GM19025 (cell line): ENCODE results near the gene NPHP4.

Experiments used
- ATAC-seq: cut with Tn5 transposase; IDR thresholded peaks from one replicate; pipeline ENCODE4 v1.9.1; 2021; ENCODE audit warnings: mild to moderate bottlenecking, low read depth, moderate library complexity; ENCODE audit not compliant: unreplicated experiment

The NPHP4 gene

DNA sequence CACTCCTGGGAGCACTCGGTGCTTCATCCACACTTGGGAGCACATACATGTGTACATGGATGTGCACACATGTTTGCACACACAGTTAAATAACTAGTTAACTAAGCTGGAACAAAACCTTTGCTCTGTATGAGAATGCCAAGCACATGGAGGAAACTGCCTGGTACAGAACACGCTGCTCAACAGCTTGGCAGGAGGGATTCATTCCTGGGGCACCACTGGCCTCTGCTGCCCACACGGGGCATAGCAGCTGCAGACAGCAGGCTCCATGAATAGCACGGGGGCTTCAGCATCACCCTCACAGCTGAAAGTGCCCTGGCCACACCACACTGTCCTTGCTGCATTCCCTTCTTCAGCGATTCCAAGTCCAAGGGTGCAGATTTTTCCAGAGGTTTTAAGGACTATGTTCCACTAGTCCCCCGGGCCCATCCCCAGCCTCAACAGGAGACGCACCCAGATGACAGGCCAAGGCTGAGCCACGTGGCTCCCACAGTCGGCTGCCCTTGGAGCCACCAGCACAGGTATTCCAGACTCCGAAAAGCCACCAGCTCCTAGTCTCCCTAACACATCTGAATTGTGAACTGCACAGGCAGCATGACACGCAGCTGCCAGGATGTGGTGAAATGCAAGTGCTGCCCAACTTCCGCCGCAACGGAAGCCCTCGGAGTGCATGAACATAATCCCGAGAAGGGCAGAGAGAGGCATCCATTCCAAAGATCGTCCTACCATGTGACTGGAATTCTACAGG is 16.9 kb downstream of the NPHP4 start:
- ATAC-seq: no peak

DNA sequence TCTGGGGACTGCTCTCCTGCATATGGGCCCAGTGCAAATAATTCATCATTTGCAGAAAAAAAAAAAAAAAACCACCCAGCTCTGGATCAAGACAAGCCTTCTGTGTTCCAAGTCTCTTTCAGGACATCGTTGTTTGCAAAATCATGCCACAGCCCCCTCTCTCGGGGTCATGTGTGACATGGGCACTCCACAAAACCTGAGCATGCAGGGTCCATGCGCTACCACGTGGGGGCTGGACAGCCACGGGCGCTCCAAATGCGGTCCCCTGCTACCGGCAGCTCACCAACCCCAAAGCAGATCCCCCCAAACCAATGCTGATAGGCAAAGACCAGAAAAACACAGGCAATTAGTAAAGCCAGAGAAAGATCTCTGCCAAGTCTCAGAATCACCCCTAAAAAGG is 17.6 kb downstream of the NPHP4 start:
- ATAC-seq: no peak

DNA sequence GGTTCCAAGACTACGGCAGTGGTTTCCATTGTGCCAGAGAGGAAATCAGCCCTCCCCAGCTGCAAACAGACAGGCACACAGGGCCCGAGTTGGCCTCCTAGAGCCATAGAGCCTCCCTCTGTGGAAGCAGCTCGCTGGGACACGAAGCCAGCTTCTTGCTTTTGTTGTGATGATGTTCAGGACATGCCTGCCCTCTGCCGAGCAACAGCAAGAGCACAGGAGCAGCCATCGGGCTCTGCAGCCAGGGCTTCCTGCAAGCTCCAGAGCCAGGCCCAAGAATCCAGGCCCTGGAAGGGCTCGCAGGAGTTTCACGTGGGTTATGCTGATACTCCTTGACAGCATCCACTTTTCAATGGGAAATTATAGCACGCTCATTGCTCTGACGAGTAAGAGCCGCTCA is 18.5 kb downstream of the NPHP4 start:
- no peak for ATAC-seq

DNA sequence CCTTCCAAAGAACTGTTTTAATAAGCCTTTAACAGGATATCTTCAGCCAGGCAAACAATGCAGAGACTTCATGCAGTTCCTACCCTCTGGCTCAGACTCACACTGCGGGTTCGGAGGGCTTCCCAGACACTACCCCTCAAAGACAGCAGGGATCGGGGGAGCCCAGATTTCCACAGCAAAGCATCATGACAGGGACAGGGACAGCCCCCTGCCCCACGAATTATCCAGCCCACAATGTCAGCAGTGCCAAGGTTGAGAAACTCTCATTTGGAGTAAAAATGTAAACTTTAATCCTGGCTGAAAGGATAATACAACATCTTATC is 20.1 kb downstream of the NPHP4 start:
- no peak for ATAC-seq

DNA sequence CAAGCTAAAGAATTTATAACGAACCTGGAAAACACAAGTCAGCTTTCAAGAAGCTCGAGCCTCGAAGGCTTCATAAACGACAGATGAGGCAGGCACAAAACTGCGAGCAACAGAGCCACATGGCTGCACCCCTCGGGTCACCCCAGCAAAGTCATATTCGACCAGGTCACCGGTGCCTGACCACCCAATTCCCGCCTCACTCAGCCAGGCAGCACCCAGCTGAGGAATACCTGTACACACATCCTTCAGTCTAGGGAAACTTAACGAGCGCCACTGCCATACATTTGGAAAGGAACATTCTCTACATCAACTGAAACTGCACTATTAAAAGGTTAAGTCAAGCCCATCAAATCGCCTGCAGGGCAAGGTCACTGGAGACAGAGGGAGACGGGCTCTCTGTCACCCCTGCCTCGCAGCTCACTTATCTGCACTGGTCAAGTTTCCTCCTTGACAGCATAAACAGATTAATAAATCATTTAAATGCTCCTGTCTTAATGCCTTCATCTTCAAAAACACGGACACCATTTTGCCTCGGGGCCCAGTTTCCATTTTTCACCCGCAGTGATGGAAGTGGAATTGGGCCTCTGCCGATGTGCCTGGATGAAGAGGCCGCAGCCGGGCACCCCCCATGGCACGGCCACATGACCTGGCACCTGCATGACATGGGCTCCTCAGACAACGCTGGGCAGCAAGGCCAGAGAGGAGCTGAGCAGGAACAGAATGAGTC is 20.6 kb downstream of the NPHP4 start:
- no peak for ATAC-seq

DNA sequence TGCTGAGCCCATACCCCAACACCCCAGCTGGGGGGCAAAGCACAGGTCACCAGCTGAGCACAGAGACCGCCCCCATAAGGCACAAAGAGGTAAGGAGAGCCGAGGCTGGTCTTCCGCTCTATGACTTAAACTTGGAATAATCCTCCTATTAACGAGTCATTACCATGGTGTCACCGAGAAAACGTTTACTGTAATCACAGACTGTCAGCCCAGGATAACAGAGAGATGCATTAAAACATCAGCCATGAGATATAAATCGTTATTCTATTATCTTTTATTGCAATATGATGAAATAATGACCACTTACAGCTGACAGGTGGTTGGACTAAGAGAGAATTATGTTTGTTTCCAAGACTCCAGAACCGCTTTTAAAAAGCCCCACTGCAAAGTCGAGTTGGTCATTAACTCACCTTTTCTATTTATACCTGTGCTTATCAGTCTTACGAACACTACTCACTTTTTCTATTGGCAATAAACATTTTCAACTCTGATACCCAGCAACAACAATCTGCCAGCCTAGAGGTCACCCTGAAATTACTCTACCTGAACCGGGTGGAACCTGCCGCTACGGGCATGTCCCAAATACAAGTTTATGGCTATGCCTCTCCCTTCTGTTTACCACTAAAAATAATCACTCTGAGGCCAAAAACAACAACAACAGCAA is 21.5 kb downstream of the NPHP4 start:
- no peak for ATAC-seq

DNA sequence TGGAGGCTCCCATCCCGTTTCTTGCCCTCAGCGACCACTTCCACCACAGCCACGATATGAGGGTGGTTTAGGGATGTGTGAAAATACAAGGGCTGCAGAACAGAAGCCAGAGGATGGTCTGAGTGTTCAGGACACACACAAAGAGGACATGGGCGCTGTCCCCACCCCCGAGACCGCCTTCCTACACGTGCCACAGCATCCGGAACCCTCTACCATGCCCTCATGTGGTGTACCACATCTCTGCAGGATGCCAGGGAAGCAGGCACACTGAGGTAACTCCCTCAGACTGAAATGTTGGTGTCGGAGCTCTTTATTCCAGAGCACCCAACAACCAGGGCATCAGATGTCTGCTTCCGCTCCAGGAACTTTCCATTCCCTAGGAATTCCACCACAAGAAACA is 23.1 kb downstream of the NPHP4 start:
- no peak for ATAC-seq

DNA sequence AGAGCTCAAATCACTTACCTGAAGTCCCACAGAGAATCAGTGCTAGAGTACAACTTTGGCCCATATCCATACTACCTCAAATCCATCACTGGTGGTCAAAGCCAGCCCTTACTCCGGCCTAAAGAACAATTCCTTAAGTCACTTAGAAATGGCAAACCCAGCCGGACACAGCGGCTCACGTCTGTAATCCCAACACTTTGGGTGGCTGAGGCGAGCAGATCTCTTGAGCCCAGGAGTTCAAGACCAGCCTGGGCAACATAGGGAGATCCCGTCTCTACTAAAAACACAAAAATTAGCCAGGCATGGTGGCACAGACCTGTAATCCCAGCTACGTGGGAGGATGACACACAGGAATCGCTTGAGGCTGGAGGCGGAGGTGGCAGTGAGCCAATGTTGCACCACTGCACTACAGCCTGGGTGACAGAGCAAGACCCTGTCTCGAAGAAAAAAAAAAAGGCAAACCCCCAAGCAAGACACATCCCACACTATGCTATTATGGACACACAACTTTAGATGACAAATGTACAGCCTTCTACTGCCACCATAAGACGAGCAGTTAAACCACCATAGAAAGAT is 24.0 kb downstream of the NPHP4 start:
- ATAC-seq: no peak

DNA sequence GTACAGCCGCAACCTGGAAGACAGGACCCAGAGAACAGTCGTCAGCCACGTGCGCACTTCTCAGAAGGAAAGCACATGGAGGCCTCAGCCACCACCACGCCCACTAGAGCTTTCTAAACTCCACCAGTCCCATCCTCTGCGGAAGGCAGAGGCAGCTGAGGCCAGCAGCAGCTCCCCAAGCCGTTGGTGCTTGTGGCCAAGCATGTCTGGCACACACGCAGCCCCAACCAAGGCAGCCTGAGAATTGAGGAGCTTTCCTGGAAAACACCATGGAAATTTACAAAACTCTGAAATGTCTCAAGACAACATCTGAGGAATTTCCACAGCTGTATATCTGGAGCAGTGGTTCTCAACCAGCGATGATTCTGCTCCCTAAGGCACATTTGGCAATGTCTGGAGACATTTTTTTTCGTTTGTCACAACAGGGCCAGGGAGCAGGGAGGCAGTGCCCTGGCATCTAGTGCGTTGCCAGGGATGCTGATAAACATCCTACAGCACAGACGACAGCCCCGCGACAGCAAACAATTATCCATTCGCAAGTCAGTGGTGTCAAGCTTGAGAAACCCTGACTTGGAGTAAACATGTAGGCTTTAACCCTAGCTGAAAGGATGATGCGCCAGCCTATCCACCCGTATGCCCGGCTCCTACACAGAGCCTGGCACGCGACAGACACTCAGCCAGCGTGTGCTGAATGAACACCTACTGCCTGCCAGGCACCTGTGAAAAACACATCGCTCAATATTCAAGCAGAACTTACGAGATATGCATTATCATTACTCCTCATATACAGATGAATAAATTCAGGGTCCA is 24.7 kb downstream of the NPHP4 start:
- ATAC-seq: no peak

DNA sequence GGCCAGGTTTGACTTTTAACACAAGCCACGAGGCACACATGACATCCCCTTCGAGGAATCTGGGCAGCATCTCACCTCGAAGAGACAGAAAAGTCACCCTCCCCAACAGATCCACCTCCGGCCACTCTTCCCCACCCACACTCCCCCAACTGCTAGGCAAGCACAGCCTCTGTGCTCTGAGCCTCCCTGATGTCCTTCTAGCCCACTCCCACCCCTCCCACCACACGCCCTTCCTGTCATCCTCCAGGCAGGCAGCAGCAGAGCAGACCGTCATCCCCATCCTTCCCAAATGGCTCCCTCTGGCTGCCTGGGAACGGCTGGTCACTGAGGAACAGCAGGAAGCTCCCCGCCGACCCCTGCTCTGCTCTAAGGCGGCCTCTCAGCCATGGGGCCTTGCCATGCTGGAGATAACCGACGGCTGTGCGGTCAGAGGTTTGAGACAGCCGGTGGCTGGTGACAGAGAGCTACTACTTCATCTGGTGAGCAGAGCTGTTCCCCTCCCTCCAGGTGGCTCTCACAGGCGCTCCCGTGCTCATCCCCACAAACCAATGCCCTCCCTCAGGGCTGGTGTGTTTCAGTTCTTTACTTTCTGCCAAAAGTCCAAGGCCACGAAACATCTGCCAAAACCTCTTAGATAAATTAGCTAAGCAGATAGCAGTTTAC is 25.6 kb downstream of the NPHP4 start:
- ATAC-seq: no peak

DNA sequence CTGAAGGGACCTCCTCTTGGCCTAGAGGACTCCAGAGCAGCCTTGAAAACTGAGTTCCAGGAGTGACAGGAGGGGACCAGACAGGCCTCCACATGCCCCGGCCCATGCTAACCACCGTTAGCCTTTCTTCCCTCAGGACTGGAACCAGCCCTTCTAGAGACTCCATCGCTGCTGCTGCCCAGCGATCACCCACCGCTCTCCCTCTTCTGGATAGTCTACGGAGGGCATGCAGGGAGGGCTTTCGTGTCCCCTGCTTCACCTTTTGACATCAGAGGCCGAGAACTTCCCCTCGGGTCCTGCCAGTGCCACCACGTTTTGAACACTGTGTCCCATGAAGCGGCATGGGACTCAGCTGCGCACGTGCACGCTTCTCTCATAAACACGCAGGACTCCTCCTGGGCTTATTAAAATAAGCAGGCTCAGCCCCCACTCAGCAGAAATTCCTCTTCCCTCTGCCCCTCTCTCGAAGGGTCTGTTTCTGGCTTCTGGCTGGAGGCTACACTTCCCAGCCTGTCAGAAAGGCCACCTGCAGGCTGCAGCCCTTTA is 26.6 kb downstream of the NPHP4 start:
- ATAC-seq: no peak

DNA sequence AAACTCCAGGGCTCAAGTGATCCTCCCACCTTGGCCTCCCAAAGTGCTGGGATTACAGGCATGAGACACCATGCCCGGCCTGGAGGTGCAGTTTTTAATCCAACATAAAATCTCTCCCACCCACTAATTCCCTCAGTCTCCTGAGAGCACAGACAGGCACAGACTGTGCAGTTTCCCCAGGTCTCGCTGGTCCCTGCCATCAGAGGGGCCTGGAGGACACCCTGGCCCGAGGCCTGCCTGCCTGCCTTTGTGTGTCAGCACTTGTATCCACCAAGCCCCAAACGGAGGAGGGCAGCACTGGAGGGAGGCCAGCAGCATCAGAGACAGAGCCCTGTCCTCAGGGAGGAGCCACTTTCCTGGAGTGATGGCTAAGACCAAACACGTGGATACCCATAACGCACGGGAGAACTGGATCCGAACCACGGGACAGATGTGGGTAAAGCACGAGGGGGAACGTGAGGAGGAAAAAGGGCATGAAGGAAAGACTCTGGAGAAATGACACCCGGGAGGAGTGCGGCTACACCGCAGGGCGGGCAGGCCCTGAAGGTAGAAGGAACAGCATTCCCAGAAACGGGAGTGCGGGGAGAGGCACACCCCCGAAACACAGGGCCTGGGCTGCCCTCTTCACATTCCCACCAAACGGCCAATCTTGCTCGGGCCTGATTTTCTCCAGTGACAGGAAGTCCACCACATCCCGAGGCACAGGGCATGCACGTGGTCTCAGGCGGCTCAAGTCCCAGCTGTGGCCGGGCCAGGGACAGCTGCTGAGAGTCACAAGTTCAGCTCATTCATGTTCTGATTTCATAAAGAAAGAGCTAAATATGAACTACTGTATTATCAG is 29.7 kb downstream of the NPHP4 start:
- no peak for ATAC-seq

DNA sequence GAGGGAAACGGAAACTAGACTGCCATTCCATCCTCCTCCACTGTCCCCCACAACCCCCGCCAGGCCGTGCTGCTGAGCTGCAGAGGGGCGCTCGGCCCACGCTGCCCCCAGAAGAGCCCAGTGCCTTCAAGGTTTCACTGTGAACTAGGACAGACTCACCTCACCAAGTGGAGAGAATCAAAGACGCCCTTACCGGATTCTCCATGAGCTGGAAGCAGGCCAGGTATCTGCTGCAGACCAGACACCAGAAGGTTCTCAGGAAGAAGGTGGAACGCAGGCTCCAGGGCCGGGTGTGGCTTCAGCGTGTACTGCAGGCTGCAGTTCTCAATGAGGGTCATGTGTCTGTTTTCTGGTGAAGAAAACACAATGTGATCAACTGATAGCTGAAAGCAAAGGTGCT is 30.6 kb downstream of the NPHP4 start:
- no peak for ATAC-seq

DNA sequence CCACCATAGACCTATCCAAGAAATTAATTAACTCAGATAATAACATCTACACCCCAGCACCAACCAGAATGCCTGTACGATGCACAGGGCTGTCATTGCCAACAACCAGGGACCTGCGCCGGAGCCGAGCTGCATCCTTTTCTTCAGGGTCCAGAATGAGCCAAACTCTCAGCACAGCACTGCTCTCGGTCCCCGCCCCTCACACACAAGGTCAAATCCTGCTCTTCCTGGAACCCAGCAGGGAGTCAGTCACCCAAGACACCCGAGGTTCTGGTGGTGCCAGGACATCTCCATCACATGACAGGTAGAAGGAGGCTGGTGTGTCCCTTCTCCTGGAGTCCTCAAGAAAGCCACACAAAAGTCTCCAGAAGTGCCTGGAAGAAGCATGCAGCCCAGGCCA is 31.9 kb downstream of the NPHP4 start:
- no peak for ATAC-seq

DNA sequence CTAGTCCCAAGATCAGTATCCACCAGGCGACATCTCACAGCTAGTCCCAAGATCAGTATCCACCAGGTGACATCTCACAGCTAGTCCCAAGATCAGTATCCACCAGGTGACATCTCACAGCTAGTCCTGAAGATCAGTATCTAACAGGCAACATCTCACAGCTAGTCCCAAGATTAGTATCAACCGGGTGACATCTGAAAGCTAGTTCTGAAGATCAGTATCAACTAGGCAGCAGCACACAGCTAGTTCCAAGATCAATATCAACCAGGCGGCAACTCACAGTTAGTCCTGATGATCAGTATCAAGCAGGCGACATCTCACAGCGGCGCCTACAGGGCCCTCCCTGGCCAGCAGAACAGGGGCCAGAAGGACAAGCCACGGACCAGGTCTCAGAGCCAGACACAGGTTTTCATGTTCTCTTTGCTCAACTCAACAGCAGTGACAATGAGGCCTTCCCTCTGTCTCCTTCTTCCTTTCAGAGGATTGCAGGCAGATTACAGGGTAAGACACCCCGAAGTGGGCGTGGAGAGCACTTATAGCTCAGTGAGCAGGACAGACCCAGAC is 32.5 kb downstream of the NPHP4 start:
- ATAC-seq: no peak

DNA sequence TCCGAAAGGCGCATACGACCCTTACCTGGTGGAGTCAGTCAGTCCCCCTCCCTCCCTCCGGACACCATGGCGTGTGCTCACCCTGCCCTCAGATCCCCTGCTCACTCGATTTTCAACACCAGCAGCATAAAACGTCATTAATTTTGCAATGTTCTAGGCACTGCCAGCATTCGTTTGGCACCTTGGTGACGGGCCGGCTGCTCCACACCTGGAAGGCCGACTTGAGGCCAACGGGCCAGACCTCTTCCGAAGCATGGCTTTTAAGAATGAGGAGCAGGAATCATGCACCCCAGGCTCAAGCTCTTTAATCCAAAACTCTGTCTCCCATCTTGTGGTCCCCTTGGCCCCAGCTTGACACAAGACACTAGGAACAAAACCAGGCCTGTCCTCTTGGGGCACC is 33.1 kb downstream of the NPHP4 start:
- no peak for ATAC-seq

DNA sequence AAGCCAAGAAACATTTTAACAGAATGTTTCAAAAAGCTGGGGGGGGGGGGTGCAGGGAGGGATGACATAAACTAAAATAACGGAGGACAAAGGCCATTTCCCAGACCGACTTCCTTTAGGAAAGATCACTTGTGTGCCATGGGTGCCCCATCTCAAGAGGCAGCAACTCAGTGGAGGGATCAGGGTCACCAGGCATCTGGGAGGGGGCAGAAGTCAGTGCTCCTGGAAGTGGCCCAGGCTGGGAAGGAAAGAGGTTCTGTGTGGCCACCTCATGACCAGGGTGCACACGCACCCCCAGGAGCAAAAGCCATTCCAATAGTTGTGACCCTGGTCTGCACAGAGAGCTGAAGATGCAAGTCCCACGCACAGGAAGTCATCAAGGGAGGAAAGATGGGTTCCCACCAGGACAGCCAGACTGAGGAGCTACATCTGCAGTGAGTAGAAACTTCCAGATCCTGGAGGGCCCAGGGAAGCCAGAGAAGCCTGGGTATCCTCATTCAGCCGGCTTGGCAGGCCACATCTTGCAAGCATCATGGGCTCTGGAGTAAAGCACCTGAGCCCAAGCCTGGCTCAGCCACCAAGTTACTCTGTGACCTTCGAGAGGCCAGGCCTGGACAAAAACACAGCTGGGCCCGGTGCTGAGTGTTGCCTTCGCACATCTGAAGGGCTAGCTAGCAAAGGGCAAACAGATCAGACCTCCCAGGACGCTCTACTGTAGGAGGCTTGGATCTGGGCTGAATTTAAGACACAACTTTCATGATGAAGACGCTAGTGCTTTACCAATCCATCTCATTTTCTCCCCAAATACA is 36.0 kb downstream of the NPHP4 start:
- ATAC-seq: no peak

DNA sequence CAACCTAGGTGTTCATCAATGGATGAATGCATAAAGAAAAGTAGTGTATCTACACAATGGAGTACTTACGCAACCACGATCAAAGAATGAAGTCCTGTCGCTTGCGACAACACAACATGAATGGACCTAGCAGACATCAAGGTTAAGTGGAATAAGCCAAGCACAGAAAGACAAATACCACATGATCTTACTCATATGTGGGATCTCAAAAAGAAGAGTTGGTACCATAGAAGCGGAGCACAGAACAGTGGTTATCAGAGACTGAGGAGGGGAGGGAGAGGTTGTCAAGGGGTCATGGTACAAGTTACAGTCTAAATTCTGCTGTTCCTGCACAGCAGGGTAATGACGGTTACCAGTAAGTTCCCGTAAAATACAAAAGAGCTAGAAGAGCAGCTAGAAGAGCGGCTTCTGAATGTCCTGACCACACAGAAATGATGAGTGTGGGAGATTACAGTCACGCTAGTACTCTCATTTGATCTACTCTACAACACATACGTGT is 36.7 kb downstream of the NPHP4 start:
- no peak for ATAC-seq
